Right atrium auricular region (tissue), 2 donors: ENCODE results near the gene MOB2. TPM values are rescaled to one million over a fixed set of nuclear protein-coding genes. Genes with fewer than 3 reads are reported as not detected.

Experiments
- DNase-seq: peaks from one replicate; pipeline ENCODE4 v3.0.0-alpha.2; 2019; ENCODE audit warnings: low spot score
- H3K27ac ChIP-seq, 2 donors: fragments of 200-600 bp; sonication (generic); 1 replicate in 1 of 2; 2 replicates in 1 of 2; pipeline ENCODE4 v1.5.1; 2016 to 2019
- H3K27me3 ChIP-seq, 2 donors: fragments of 200-600 bp; sonication (generic); one replicate each; pipeline versions ENCODE4 v1.5.1 to v1.6.0; 2017 to 2019
- H3K36me3 ChIP-seq: fragments of 200-600 bp; sonication (generic); one replicate; pipeline ENCODE4 v1.5.1; 2016
- H3K4me1 ChIP-seq, 2 donors: fragments of 200-600 bp; sonication (generic); one replicate each; pipeline versions ENCODE4 v1.5.1 to v1.6.0; 2017 to 2019
- H3K4me3 ChIP-seq, 2 donors: fragments of 200-600 bp; sonication (generic); 1 replicate in 1 of 2; 2 replicates in 1 of 2; pipeline ENCODE4 v1.5.1; 2017 to 2019; ENCODE audit warnings: mild to moderate bottlenecking in 1 of 2, moderate library complexity in 1 of 2
- H3K9me3 ChIP-seq, 2 donors: fragments of 200-600 bp; sonication (generic); one replicate each; pipeline ENCODE4 v1.5.1; 2019
- CTCF ChIP-seq, 2 donors: fragments of 200-600 bp; sonication (generic); IDR thresholded peaks; one replicate each; pipeline ENCODE4 v1.5.1; 2019; ENCODE audit warnings: antibody characterized with exemption in 2 of 2
- total RNA-seq, 2 donors: library from RNA; depleted of rRNA; stranded (reverse); fragments of >200 nt; gene quantifications; one replicate each; pipeline ENCODE4 v1.1.0, GENCODE V29; 2016

The MOB2 gene
- total RNA-seq, 2 donors from 2014 or later = 22.0 to 27.9 TPM

GRCh38 chr11:1507381-1508140, 21.0 kb upstream of the MOB2 start:
- H3K27ac ChIP-seq = peak overlapping the region in 1 of 2 donors; percentile 14
- no peaks in the 10 kb centered on the region for H3K36me3 ChIP-seq
- no peak overlapping the region for H3K4me3 ChIP-seq
- no peaks in the 10 kb centered on the region for H3K9me3 ChIP-seq
- no peak for TF ChIP-seq CTCF (IDR thresholded peaks at IDR 0.05)
- no peaks in the 10 kb centered on the region for H3K27me3 ChIP-seq
- peaks cover 0 to 73% of the 10 kb centered on the region in 2 donors for H3K4me1 ChIP-seq
- no peak for DNase-seq

GRCh38 chr11:1506981-1507380, 20.4 kb upstream of the MOB2 start:
- H3K36me3 ChIP-seq = no peaks in the 10 kb centered on the region
- H3K27ac ChIP-seq = no peak overlapping the region
- no peak for TF ChIP-seq CTCF (IDR thresholded peaks at IDR 0.05)
- no peak for DNase-seq
- H3K27me3 ChIP-seq = no peaks in the 10 kb centered on the region
- H3K4me3 ChIP-seq = no peak overlapping the region
- peaks cover 0 to 79% of the 10 kb centered on the region in 2 donors for H3K4me1 ChIP-seq
- no peaks in the 10 kb centered on the region for H3K9me3 ChIP-seq

- Histone ChIP-seq H3K36me3 (no peaks in the 10 kb centered on the region), H3K4me3 (no peak overlapping the region), H3K9me3 (no peaks in the 10 kb centered on the region), H3K27me3 (no peaks in the 10 kb centered on the region), H3K27ac (no peak overlapping the region), H3K4me1 (peaks cover 0 to 91% of the 10 kb centered on the region in 2 donors)
- no peak for TF ChIP-seq CTCF (IDR thresholded peaks at IDR 0.05)
- DNase-seq = no peak
Measured at GRCh38 chr11:1505480-1505879, 18.9 kb upstream of the MOB2 start.

GRCh38 chr11:1504581-1505290, 18.2 kb upstream of the MOB2 start:
- Histone ChIP-seq H3K4me3 (no peak overlapping the region), H3K4me1 (peaks cover 0 to 94% of the 10 kb centered on the region in 2 donors), H3K27ac (peak overlapping the region in 1 of 2 donors; percentile 64), H3K36me3 (no peaks in the 10 kb centered on the region), H3K9me3 (no peaks in the 10 kb centered on the region), H3K27me3 (no peaks in the 10 kb centered on the region)
- DNase-seq = no peak
- no peak for TF ChIP-seq CTCF (IDR thresholded peaks at IDR 0.05)

- Histone ChIP-seq H3K4me1 (peaks cover 0 to 88% of the 10 kb centered on the region in 2 donors), H3K9me3 (no peaks in the 10 kb centered on the region), H3K36me3 (no peaks in the 10 kb centered on the region), H3K27ac (peak overlapping the region; percentile 41 to 64), H3K27me3 (no peaks in the 10 kb centered on the region), H3K4me3 (no peak overlapping the region)
- no peak for DNase-seq
- no peak for TF ChIP-seq CTCF (IDR thresholded peaks at IDR 0.05)
Measured at GRCh38 chr11:1504138-1504537, 17.6 kb upstream of the MOB2 start.
